HG02981 (cell line): ENCODE results near the gene ABCA9.

Source experiments
- ATAC-seq: cut with Tn5 transposase; IDR thresholded peaks from one replicate; pipeline ENCODE4 v1.9.1; 2021; ENCODE audit warnings: mild to moderate bottlenecking, moderate library complexity; ENCODE audit not compliant: unreplicated experiment

ABCA9 gene

GRCh38 chr17:69069226-69069750 lies 8.6 kb upstream of the ABCA9 start:
- ATAC-seq = no peak

GRCh38 chr17:69067274-69068047 lies 6.7 kb upstream of the ABCA9 start:
- no peak for ATAC-seq

- ATAC-seq = no peak
These were observed 5.8 kb upstream of the ABCA9 start for GRCh38 chr17:69066482-69066881.

GRCh38 chr17:69065113-69065512 lies 4.4 kb upstream of the ABCA9 start:
- no peak for ATAC-seq

- no peak for ATAC-seq
These were observed 3.7 kb upstream of the ABCA9 start for GRCh38 chr17:69064476-69064875.

GRCh38 chr17:69064001-69064400 lies 3.3 kb upstream of the ABCA9 start:
- no peak for ATAC-seq

GRCh38 chr17:69062860-69063581 lies 2.3 kb upstream of the ABCA9 start:
- ATAC-seq = no peak

- no peak for ATAC-seq
These were observed 1.2 kb upstream of the ABCA9 start for GRCh38 chr17:69061721-69062556.

GRCh38 chr17:69059458-69060175 lies 1.1 kb downstream of the ABCA9 start:
- no peak for ATAC-seq

- ATAC-seq = no peak
These were observed 2.6 kb downstream of the ABCA9 start for GRCh38 chr17:69058165-69058564.

GRCh38 chr17:69057280-69057679 lies 3.4 kb downstream of the ABCA9 start:
- no peak for ATAC-seq

- ATAC-seq = no peak
These were observed 4.4 kb downstream of the ABCA9 start for GRCh38 chr17:69056179-69056823.

- no peak for ATAC-seq
These were observed 5.4 kb downstream of the ABCA9 start for GRCh38 chr17:69055334-69055733.

GRCh38 chr17:69050999-69051775 lies 9.5 kb downstream of the ABCA9 start:
- ATAC-seq = no peak

GRCh38 chr17:69048634-69049033 lies 12.1 kb downstream of the ABCA9 start:
- ATAC-seq = no peak

GRCh38 chr17:69047368-69048263 lies 13.1 kb downstream of the ABCA9 start:
- ATAC-seq = no peak

- ATAC-seq = no peak
These were observed 14.5 kb downstream of the ABCA9 start for GRCh38 chr17:69046121-69046807.

- ATAC-seq = no peak
These were observed 15.1 kb downstream of the ABCA9 start for GRCh38 chr17:69045646-69046045.
